Mononuclear cell (primary cell): ENCODE measurements around the gene ZNF415. TPM values are rescaled to one million over a fixed set of nuclear protein-coding genes. Genes with fewer than 3 reads are reported as not detected.

Source experiments
- H3K27me3 ChIP-seq: 2 replicates; pipeline ENCODE4 v1.6.0; 2011; ENCODE audit warnings: low read length, control low read depth; ENCODE audit not compliant: insufficient read depth
- H3K4me1 ChIP-seq: 2 replicates; pipeline ENCODE4 v1.5.1; 2011; ENCODE audit warnings: mild to moderate bottlenecking, low read length, control low read depth; ENCODE audit not compliant: insufficient read depth
- H3K4me3 ChIP-seq: 2 replicates; pipeline ENCODE4 v1.5.1; 2011; ENCODE audit warnings: mild to moderate bottlenecking, low read length, moderate library complexity
- H3K9me3 ChIP-seq: 2 replicates; pipeline ENCODE4 v1.5.1; 2011; ENCODE audit warnings: low read depth, mild to moderate bottlenecking, control low read depth, low read length
- total RNA-seq: library from RNA; depleted of rRNA; stranded (reverse); fragments of >200 nt; gene quantifications from one replicate; pipeline ENCODE4 v1.2.3, GENCODE V29; 2012

Gene ZNF415
- total RNA-seq, 1 donor: 0.52 TPM

DNA sequence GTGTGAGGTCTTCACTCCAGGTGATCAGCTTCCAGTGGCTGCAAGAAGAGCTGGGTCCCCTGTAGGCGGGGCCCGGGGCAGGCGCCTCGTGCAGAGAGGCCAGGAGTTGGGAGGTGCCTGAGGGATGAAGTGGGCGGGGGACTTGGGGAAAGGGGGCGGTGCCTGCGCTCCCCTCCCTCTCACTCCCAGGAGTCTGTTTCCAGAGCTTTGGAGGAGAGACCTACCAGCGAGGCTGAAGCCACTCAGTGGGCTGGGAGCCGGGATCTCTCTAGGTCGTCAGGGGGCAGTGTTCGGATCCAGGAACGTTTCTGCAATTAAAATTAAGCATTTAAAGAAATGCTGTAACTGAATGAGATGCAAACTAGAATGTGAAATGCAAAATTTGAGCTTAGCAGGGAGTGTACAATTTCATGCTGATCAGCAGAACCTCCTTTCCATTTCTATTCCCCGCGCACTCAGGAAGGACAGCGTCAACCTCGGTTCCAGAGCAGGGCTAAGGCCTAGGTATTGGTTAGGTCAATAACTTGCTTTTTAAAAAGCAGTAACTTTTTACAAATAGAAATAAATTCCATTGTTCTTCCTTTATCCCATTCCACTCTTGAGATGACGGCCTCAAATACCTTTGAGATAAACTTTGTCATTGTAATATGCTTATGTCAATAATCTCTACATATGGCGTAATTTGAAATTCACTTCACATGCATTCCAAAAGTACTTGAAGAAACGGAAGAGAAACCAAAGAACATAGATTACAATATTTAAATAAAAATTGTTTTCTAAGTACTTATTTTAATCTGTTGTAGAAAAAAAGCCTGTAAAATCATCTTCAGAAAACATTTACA lies 41.1 kb downstream of the ZNF415 start:
- no peaks in the 10 kb centered on the region for H3K9me3 ChIP-seq
- H3K4me3 ChIP-seq: no peak overlapping the region
- H3K27me3 ChIP-seq: no peaks in the 10 kb centered on the region
- no peaks in the 10 kb centered on the region for H3K4me1 ChIP-seq

- Histone ChIP-seq H3K4me3 (no peak overlapping the region), H3K9me3 (no peaks in the 10 kb centered on the region), H3K4me1 (no peaks in the 10 kb centered on the region), H3K27me3 (no peaks in the 10 kb centered on the region)
Observed at GRCh38 chr19:53088091-53088490, 44.6 kb downstream of the ZNF415 start.

DNA sequence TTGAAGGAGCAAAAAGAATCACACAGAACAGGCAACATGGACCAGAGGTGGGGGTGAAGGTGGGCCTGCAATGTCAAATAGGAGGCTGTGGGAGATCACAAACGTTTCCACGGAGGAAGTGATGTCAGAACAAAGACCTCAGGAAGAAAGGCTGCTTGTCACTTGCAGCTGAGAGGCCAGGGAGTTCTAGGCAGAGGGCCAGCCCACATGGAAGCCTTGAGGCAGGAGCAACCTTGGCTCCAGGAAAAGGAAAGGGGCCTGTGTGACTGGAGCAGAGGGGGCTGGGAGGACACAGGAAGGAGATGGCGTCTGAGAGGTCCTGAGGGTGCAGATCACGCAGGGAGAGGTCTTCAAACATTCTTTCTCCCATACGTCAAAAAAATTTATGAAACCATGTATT lies 45.8 kb downstream of the ZNF415 start:
- no peaks in the 10 kb centered on the region for H3K27me3 ChIP-seq
- H3K4me3 ChIP-seq: no peak overlapping the region
- H3K4me1 ChIP-seq: no peaks in the 10 kb centered on the region
- peaks cover under 1% of the 10 kb centered on the region for H3K9me3 ChIP-seq

DNA sequence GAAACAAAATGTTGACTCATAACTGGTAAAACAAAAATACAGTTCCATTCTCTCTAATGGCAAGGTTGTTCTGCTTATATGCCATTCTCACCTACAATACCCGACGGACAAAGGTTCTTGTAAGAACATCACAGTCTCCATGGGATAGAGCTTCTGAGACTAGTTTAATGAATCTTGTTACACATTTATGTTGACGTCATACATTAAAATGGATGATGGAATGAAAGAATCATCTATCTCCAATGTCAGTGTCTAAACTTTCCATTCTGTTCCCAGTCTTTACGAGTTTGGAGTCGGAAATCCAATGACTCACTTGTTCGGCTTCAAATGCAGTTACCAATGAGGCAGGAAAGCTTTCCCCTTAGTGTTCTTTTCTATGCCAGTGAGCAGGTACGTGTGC lies 47.2 kb downstream of the ZNF415 start:
- H3K27me3 ChIP-seq: no peaks in the 10 kb centered on the region
- H3K4me3 ChIP-seq: no peak overlapping the region
- H3K9me3 ChIP-seq: peaks cover 14% of the 10 kb centered on the region
- H3K4me1 ChIP-seq: no peaks in the 10 kb centered on the region

DNA sequence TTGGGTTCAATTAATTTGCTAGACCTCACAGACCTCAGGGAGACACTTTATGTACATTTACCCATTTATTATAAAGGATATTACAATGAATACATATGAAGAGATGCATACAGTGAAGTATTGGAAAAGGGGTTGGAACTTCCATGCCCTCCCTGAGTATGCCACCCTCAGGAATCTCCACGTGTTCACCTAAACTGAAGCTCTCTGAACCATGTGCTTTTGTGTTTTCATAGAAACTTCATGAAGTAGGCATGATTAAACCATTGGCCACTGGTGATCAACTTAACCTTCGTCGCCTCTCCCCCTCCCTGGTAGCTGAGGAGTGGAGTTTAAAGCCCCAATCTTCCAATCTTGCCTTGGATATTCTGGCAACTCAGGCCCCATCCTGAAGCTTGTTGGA lies 49.8 kb downstream of the ZNF415 start:
- Histone ChIP-seq H3K9me3 (peaks cover 15% of the 10 kb centered on the region), H3K27me3 (no peaks in the 10 kb centered on the region), H3K4me1 (no peaks in the 10 kb centered on the region), H3K4me3 (no peak overlapping the region)

GRCh38 chr19:53079313-53079924 lies 53.3 kb downstream of the ZNF415 start:
- H3K4me1 ChIP-seq: no peaks in the 10 kb centered on the region
- H3K4me3 ChIP-seq: no peak overlapping the region
- peaks cover 29% of the 10 kb centered on the region for H3K9me3 ChIP-seq
- H3K27me3 ChIP-seq: no peaks in the 10 kb centered on the region

DNA sequence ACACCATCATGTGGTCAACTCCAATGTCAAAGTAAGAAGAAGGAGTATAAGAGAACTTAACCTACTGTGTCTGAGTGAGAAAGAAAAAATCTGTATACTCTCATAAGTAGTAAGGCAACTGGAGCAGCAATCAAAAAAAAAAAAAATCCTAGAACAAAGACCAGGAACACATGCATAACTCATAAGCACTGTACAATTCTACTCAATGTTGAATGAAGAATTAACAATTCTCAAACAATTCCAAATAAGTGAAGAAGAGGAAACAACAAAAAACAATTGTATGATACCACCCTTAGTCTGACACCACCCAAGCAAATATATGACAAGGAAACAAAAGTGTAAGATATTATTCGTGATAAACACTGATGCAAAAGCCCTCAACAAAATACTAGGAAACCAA lies 54.0 kb downstream of the ZNF415 start:
- H3K4me3 ChIP-seq: no peak overlapping the region
- peaks cover 29% of the 10 kb centered on the region for H3K9me3 ChIP-seq
- H3K27me3 ChIP-seq: no peaks in the 10 kb centered on the region

GRCh38 chr19:53076984-53077383 lies 55.7 kb downstream of the ZNF415 start:
- no peak overlapping the region for H3K4me3 ChIP-seq
- no peaks in the 10 kb centered on the region for H3K4me1 ChIP-seq
- no peaks in the 10 kb centered on the region for H3K27me3 ChIP-seq
- peaks cover 36% of the 10 kb centered on the region for H3K9me3 ChIP-seq

More for the DNA sequence above, 54.0 kb downstream of the ZNF415 start:
- no peaks in the 10 kb centered on the region for H3K4me1 ChIP-seq

DNA sequence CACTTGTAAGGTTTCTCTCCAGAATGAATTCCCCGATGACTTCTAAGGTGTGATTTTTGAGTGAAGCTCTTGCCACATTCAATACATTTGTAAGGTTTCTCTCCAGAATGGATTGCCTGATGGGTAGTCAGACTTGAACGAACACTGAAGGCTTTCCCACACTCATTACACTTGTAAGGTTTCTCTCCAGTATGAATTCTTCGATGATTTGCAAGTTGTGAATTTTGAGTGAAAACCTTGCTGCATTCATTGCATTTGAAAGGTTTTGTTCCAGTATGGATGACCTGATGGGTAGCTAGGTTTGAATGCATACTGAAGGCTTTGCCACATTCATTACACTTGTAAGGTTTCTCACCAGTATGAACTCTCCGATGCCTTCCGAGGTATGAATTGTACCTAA lies 63.9 kb downstream of the ZNF415 start:
- H3K4me1 ChIP-seq: no peaks in the 10 kb centered on the region
- H3K4me3 ChIP-seq: no peak overlapping the region
- H3K9me3 ChIP-seq: peaks cover 75% of the 10 kb centered on the region
- H3K27me3 ChIP-seq: no peaks in the 10 kb centered on the region

DNA sequence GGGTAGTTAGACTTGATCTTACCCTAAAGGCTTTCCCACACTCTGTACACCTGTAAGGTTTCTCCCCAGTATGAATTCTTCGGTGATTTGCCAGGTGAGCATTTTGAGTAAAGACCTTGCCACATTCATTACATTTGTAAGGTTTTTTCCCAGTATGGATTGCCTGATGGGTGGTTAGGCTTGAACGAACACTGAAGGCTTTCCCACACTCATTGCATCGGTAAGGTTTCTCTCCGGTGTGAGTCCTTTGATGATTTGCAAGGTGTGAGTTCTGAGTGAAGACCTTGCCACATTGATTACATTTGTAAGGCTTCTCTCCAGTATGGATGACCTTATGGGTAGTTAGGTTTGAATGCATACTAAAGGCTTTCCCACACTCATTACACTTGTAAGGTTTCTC lies 64.5 kb downstream of the ZNF415 start:
- Histone ChIP-seq H3K4me1 (no peaks in the 10 kb centered on the region), H3K4me3 (no peak overlapping the region), H3K27me3 (no peaks in the 10 kb centered on the region), H3K9me3 (peaks cover 77% of the 10 kb centered on the region)

GRCh38 chr19:53057904-53058580 lies 74.7 kb downstream of the ZNF415 start:
- Histone ChIP-seq H3K9me3 (peaks cover 9% of the 10 kb centered on the region), H3K27me3 (peaks cover 3% of the 10 kb centered on the region), H3K4me1 (no peaks in the 10 kb centered on the region), H3K4me3 (no peak overlapping the region)

Other genes with a start within 250 kb of the ZNF415 start
- not detected for gene ZNF320, start 235.3 kb downstream of the ZNF415 start, total RNA-seq
- 3.8 TPM for gene ZNF888, start 209.5 kb downstream of the ZNF415 start, total RNA-seq
- gene ZNF816, start 170.0 kb downstream of the ZNF415 start, total RNA-seq: 11.0 TPM
- gene ERVV-1, start 119.0 kb downstream of the ZNF415 start, total RNA-seq: under 0.01 TPM
- not detected for gene ERVV-2, start 88.2 kb downstream of the ZNF415 start, total RNA-seq
- gene ZNF160, start 29.5 kb downstream of the ZNF415 start, total RNA-seq: 48.6 TPM
- gene ZNF347, start 26.1 kb upstream of the ZNF415 start, total RNA-seq: 1.6 TPM
- gene ZNF665, start 60.4 kb upstream of the ZNF415 start, total RNA-seq: 1.7 TPM
- 5.5 TPM for gene ZNF677, start 122.0 kb upstream of the ZNF415 start, total RNA-seq
- not detected for gene VN1R2, start 125.4 kb upstream of the ZNF415 start, total RNA-seq
- gene VN1R4, start 134.8 kb upstream of the ZNF415 start, total RNA-seq: not detected
- 19.3 TPM for gene ZNF845, start 200.8 kb upstream of the ZNF415 start, total RNA-seq
- 18.6 TPM for gene ZNF525, start 232.8 kb upstream of the ZNF415 start, total RNA-seq